Natural killer cell (primary cell): ENCODE data around the gene HDAC3. TPM values are rescaled to one million over a fixed set of nuclear protein-coding genes. Genes with fewer than 3 reads are reported as not detected.

Experiments
- ATAC-seq, 3 donors: fragments of 150-1000 bp in 2 of 3; fragments of 200-7000 bp in 1 of 3; cut with Tn5 transposase; 1 replicate in 1 of 3; 2 replicates in 2 of 3; pipeline ENCODE4 v1.10.0; 2021; ENCODE audit warnings: mild to moderate bottlenecking in 2 of 3, moderate library complexity in 2 of 3
- DNase-seq, 2 donors: peaks; one replicate each; pipeline versions ENCODE4 v3.0.0 to v3.0.0-alpha.2; 2013 to 2021; ENCODE audit warnings: mixed read lengths in 1 of 2
- H3K27ac ChIP-seq: one replicate; pipeline ENCODE4 v1.5.1; 2013; ENCODE audit warnings: mild to moderate bottlenecking, low read length
- H3K27me3 ChIP-seq: one replicate; pipeline ENCODE4 v1.6.1; 2013; ENCODE audit warnings: low read length; ENCODE audit not compliant: control insufficient read depth, insufficient read depth
- H3K36me3 ChIP-seq: one replicate; pipeline ENCODE4 v1.6.1; 2013; ENCODE audit warnings: low read length; ENCODE audit not compliant: control insufficient read depth, insufficient read depth
- H3K4me1 ChIP-seq: one replicate; pipeline ENCODE4 v1.6.1; 2013; ENCODE audit warnings: low read length; ENCODE audit not compliant: control insufficient read depth, insufficient read depth
- H3K4me3 ChIP-seq: one replicate; pipeline ENCODE4 v1.5.1; 2013; ENCODE audit warnings: low read length
- H3K9me3 ChIP-seq: one replicate; pipeline ENCODE4 v1.6.1; 2013; ENCODE audit warnings: low read length; ENCODE audit not compliant: control insufficient read depth, insufficient read depth
- H3K27ac Mint-ChIP-seq, 2 donors: one replicate each; pipeline ENCODE4 v1.8.0; 2022; ENCODE audit warnings: mild to moderate bottlenecking in 2 of 2, mixed read lengths in 2 of 2, moderate library complexity in 1 of 2
- H3K27me3 Mint-ChIP-seq, 2 donors: one replicate each; pipeline ENCODE4 v1.8.0; 2022; ENCODE audit warnings: low read depth in 2 of 2, mixed read lengths in 2 of 2
- H3K36me3 Mint-ChIP-seq: one replicate; pipeline ENCODE4 v1.8.0; 2022; ENCODE audit warnings: mixed read lengths
- H3K4me1 Mint-ChIP-seq, 2 donors: one replicate each; pipeline ENCODE4 v1.8.0; 2022; ENCODE audit warnings: mixed read lengths in 2 of 2
- H3K4me3 Mint-ChIP-seq: one replicate; pipeline ENCODE4 v1.8.0; 2022; ENCODE audit warnings: mild to moderate bottlenecking, moderate library complexity, mixed read lengths
- H3K9me3 Mint-ChIP-seq, 2 donors: one replicate each; pipeline ENCODE4 v1.8.0; 2022; ENCODE audit warnings: mixed read lengths in 2 of 2
- WGBS: methylation state at CpG from one replicate; pipeline ENCODE4 v1.1.7; 2013; ENCODE audit warnings: missing lambda C conversion rate; ENCODE audit not compliant: insufficient coverage; 5-methylcytosine and 5-hydroxymethylcytosine counted together
- intact Hi-C: fragments of 100-400 bp; cut with micrococcal nuclease; formaldehyde crosslinking; loops from one replicate; pipeline ENCODE4 v1.14.2; 2022
- total RNA-seq, 4 donors: library from RNA; stranded (reverse); fragments of 120-200 nt in 1 of 4; gene quantifications; one replicate each; pipeline versions ENCODE4 v1.2.3 to v1.2.4, GENCODE V29; 2013 to 2022
- TF ChIP-seq, protein P1 (sequence below): fragments of 200-600 bp; IDR thresholded peaks from one replicate; pipeline ENCODE4 v1.8.0; 2022; ENCODE audit warnings: antibody characterized with exemption

HDAC3 gene
- total RNA-seq, 3 donors from 2014 or later (not counting 1 experiment from before 2014, with no cell fraction given) = 66.0 to 85.7 (median 74.7) TPM

- peak overlapping the region; percentile 90 for H3K27ac ChIP-seq
- TF ChIP-seq, protein P1, sequence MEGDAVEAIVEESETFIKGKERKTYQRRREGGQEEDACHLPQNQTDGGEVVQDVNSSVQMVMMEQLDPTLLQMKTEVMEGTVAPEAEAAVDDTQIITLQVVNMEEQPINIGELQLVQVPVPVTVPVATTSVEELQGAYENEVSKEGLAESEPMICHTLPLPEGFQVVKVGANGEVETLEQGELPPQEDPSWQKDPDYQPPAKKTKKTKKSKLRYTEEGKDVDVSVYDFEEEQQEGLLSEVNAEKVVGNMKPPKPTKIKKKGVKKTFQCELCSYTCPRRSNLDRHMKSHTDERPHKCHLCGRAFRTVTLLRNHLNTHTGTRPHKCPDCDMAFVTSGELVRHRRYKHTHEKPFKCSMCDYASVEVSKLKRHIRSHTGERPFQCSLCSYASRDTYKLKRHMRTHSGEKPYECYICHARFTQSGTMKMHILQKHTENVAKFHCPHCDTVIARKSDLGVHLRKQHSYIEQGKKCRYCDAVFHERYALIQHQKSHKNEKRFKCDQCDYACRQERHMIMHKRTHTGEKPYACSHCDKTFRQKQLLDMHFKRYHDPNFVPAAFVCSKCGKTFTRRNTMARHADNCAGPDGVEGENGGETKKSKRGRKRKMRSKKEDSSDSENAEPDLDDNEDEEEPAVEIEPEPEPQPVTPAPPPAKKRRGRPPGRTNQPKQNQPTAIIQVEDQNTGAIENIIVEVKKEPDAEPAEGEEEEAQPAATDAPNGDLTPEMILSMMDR = no peak
- H3K4me3 Mint-ChIP-seq = peak overlapping the region; percentile 81
- H3K27ac Mint-ChIP-seq = peak overlapping the region; percentile 95 to 96
- ATAC-seq = no peak
- H3K36me3 Mint-ChIP-seq = no peaks in the 10 kb centered on the region
- no peak overlapping the region for H3K4me3 ChIP-seq
- H3K36me3 ChIP-seq = peaks cover 6% of the 10 kb centered on the region
- no peaks in the 10 kb centered on the region for H3K27me3 ChIP-seq
- no peaks in the 10 kb centered on the region for H3K9me3 ChIP-seq
- peaks cover 90 to 91% of the 10 kb centered on the region in 2 donors for H3K4me1 Mint-ChIP-seq
- no peak for DNase-seq
- no peaks in the 10 kb centered on the region for H3K27me3 Mint-ChIP-seq
- H3K4me1 ChIP-seq = peaks cover 43% of the 10 kb centered on the region
- no CpG with 5 or more reads among the region's 1 CpG for WGBS
- H3K9me3 Mint-ChIP-seq = no peaks in the 10 kb centered on the region
- intact Hi-C loops = no loop called here
Measured at GRCh38 chr5:141608557-141608956, 28.1 kb downstream of the HDAC3 start.

GRCh38 chr5:141608046-141608445 lies 28.6 kb downstream of the HDAC3 start:
- Histone ChIP-seq H3K9me3 (no peaks in the 10 kb centered on the region), H3K4me3 (no peak overlapping the region), H3K27ac (peak overlapping the region; percentile 90), H3K4me1 (peaks cover 48% of the 10 kb centered on the region), H3K36me3 (peaks cover 6% of the 10 kb centered on the region), H3K27me3 (no peaks in the 10 kb centered on the region)
- 86% methylated on average over 2 of the region's 2 CpGs for WGBS
- Mint-ChIP-seq H3K27me3 (no peaks in the 10 kb centered on the region), H3K27ac (peak overlapping the region; percentile 95 to 96), H3K36me3 (no peaks in the 10 kb centered on the region), H3K4me3 (peak overlapping the region; percentile 81), H3K4me1 (peaks cover 86 to 91% of the 10 kb centered on the region in 2 donors), H3K9me3 (no peaks in the 10 kb centered on the region)
- no peak for DNase-seq
- ATAC-seq = no peak
- intact Hi-C loops = no loop called here
- TF ChIP-seq, protein P1 = no peak

GRCh38 chr5:141605523-141606277 lies 30.9 kb downstream of the HDAC3 start:
- intact Hi-C loops = loop anchor here (1.0 kb wide), 2 partner anchors 13 to 14 kb away; no protein-coding TSS in a partner anchor
- peak overlapping the region; percentile 19 for H3K4me3 ChIP-seq
- no peaks in the 10 kb centered on the region for H3K27me3 ChIP-seq
- H3K4me1 ChIP-seq = peaks cover 54% of the 10 kb centered on the region
- H3K4me1 Mint-ChIP-seq = peaks cover 82 to 84% of the 10 kb centered on the region in 2 donors
- ATAC-seq = peak; percentile 88 to 97 (median 96)
- H3K27ac Mint-ChIP-seq = peak overlapping the region; percentile 95 to 96
- H3K36me3 ChIP-seq = peaks cover 4% of the 10 kb centered on the region
- no peaks in the 10 kb centered on the region for H3K36me3 Mint-ChIP-seq
- H3K9me3 ChIP-seq = no peaks in the 10 kb centered on the region
- H3K9me3 Mint-ChIP-seq = no peaks in the 10 kb centered on the region
- H3K27ac ChIP-seq = peak overlapping the region; percentile 90
- WGBS = 2% methylated on average over 6 of the region's 6 CpGs
- peak; percentile 56 to 94 for DNase-seq
- H3K4me3 Mint-ChIP-seq = peak overlapping the region; percentile 81
- H3K27me3 Mint-ChIP-seq = no peaks in the 10 kb centered on the region
- TF ChIP-seq, protein P1 = no peak
